CD14-positive monocyte (primary cell): ENCODE results near the gene KIF26A. TPM values are rescaled to one million over a fixed set of nuclear protein-coding genes. Genes with fewer than 3 reads are reported as not detected.

Source experiments
- DNase-seq, 3 donors: peaks; one replicate each; pipeline ENCODE4 v3.0.0-alpha.2; 2011 to 2022
- H2AFZ ChIP-seq: 2 replicates; pipeline ENCODE4 v1.6.0; 2012; ENCODE audit warnings: mild to moderate bottlenecking, low read depth, low read length, inconsistent platforms; ENCODE audit not compliant: insufficient read depth, poor library complexity, severe bottlenecking
- H3K27ac ChIP-seq, 2 donors: 1 replicate in 1 of 2; 2 replicates in 1 of 2; pipeline ENCODE4 v1.5.1; 2012 to 2013; ENCODE audit warnings: low read length in 2 of 2, control low read depth in 1 of 2, inconsistent platforms in 1 of 2, low read depth in 1 of 2, mild to moderate bottlenecking in 1 of 2
- H3K27me3 ChIP-seq, 2 donors: one replicate each; pipeline versions ENCODE4 v1.6.0 to v1.6.1; 2011 to 2013; ENCODE audit warnings: low read length in 2 of 2; ENCODE audit not compliant: control insufficient read depth in 2 of 2, insufficient read depth in 2 of 2
- H3K36me3 ChIP-seq, 2 donors: replicated peaks in 1 of 2; 1 replicate in 1 of 2; 2 replicates in 1 of 2; pipeline versions ENCODE4 v1.5.1 to v1.6.1; 2012 to 2013; ENCODE audit warnings: low read length in 2 of 2, control low read depth in 1 of 2, inconsistent platforms in 1 of 2, mild to moderate bottlenecking in 1 of 2; ENCODE audit not compliant: insufficient read depth in 2 of 2, control insufficient read depth in 1 of 2
- H3K4me1 ChIP-seq, 2 donors: 1 replicate in 1 of 2; 2 replicates in 1 of 2; pipeline versions ENCODE4 v1.5.1 to v1.6.1; 2012 to 2013; ENCODE audit warnings: low read length in 2 of 2, control low read depth in 1 of 2, inconsistent platforms in 1 of 2, mild to moderate bottlenecking in 1 of 2, moderate library complexity in 1 of 2; ENCODE audit not compliant: insufficient read depth in 2 of 2, control insufficient read depth in 1 of 2
- H3K4me2 ChIP-seq: replicated peaks from 2 replicates; pipeline ENCODE3; 2012; ENCODE audit warnings: low read length, moderate library complexity, mild to moderate bottlenecking; ENCODE audit not compliant: poor library complexity, severe bottlenecking; ENCODE audit errors: extremely low read depth
- H3K4me3 ChIP-seq, 3 experiments: fragments of 200-600 bp in 1 of 3; sonication (generic) in 1 of 3; replicated peaks in 1 of 3; 1 replicate in 2 of 3; 2 replicates in 1 of 3; pipeline ENCODE4 v1.5.1; 2011 to 2013; ENCODE audit warnings: low read length in 3 of 3, mild to moderate bottlenecking in 3 of 3, control low read depth in 2 of 3, low read depth in 2 of 3, inconsistent platforms in 1 of 3, moderate library complexity in 1 of 3
- H3K79me2 ChIP-seq: 2 replicates; pipeline ENCODE4 v1.6.0; 2012; ENCODE audit warnings: mild to moderate bottlenecking, control low read depth, inconsistent platforms, low read length, moderate library complexity; ENCODE audit not compliant: insufficient read depth
- H3K9ac ChIP-seq: 2 replicates; pipeline ENCODE4 v1.6.0; 2017; ENCODE audit warnings: low read length, mild to moderate bottlenecking; ENCODE audit not compliant: insufficient read depth, poor library complexity, severe bottlenecking
- H3K9me3 ChIP-seq, 2 donors: replicated peaks in 1 of 2; 1 replicate in 1 of 2; 2 replicates in 1 of 2; pipeline versions ENCODE4 v1.5.1 to v1.6.1; 2012 to 2013; ENCODE audit warnings: low read length in 2 of 2, control low read depth in 1 of 2; ENCODE audit not compliant: control insufficient read depth in 1 of 2, insufficient read depth in 1 of 2
- H4K20me1 ChIP-seq: 2 replicates; pipeline ENCODE4 v1.6.0; 2012; ENCODE audit warnings: mild to moderate bottlenecking, low read length, control low read depth, moderate library complexity; ENCODE audit not compliant: insufficient read depth
- H3K27ac Mint-ChIP-seq, 7 donors: one replicate each; pipeline ENCODE4 v1.8.0; 2020; ENCODE audit warnings: mild to moderate bottlenecking in 7 of 7, mixed read lengths in 7 of 7, moderate library complexity in 6 of 7, inconsistent platforms in 2 of 7
- H3K27me3 Mint-ChIP-seq, 3 donors: one replicate each; pipeline ENCODE4 v1.8.0; 2021 to 2022; ENCODE audit warnings: low read depth in 3 of 3, mild to moderate bottlenecking in 3 of 3, mixed read lengths in 3 of 3, moderate library complexity in 3 of 3, inconsistent platforms in 1 of 3
- H3K36me3 Mint-ChIP-seq, 2 donors: one replicate each; pipeline ENCODE4 v1.8.0; 2020; ENCODE audit warnings: mixed read lengths in 2 of 2, inconsistent platforms in 1 of 2, mild to moderate bottlenecking in 1 of 2
- H3K4me1 Mint-ChIP-seq: one replicate; pipeline ENCODE4 v1.8.0; 2020; ENCODE audit warnings: mild to moderate bottlenecking, mixed read lengths
- H3K4me3 Mint-ChIP-seq, 2 donors: one replicate each; pipeline ENCODE4 v1.8.0; 2020; ENCODE audit warnings: mild to moderate bottlenecking in 2 of 2, mixed read lengths in 2 of 2, moderate library complexity in 1 of 2
- H3K9me3 Mint-ChIP-seq, 7 donors: one replicate each; pipeline ENCODE4 v1.8.0; 2020 to 2022; ENCODE audit warnings: mixed read lengths in 7 of 7, mild to moderate bottlenecking in 6 of 7, moderate library complexity in 6 of 7, inconsistent platforms in 2 of 7
- WGBS: methylation state at CpG from one replicate; pipeline ENCODE4 v1.1.5; 2013; ENCODE audit warnings: missing lambda C conversion rate; ENCODE audit not compliant: insufficient coverage; 5-methylcytosine and 5-hydroxymethylcytosine counted together
- intact Hi-C, 2 donors: fragments of 100-400 bp; cut with micrococcal nuclease; formaldehyde crosslinking; loops; one replicate each; pipeline versions ENCODE4 v1.15.0 to v1.15.1; 2023
- polyA plus RNA-seq, 3 donors: library from polyadenylated mRNA; depleted of rRNA in 1 of 3; unstranded in 2 of 3; stranded (reverse) in 1 of 3; fragments of 300-500 nt in 2 of 3; fragments of >200 nt in 1 of 3; fragmentation: Illumina TruSeq in 2 of 3; gene quantifications; 1 replicate in 2 of 3; 2 replicates in 1 of 3; pipeline ENCODE4 v1.2.3, GENCODE V29; 2012 to 2021
- TF ChIP-seq, protein P1 (sequence below): fragments of 200-600 bp; IDR thresholded peaks from one replicate; pipeline ENCODE4 v1.8.0; 2022; ENCODE audit warnings: antibody characterized with exemption, mild to moderate bottlenecking

KIF26A gene
- polyA plus RNA-seq, 3 donors = not detected

DNA sequence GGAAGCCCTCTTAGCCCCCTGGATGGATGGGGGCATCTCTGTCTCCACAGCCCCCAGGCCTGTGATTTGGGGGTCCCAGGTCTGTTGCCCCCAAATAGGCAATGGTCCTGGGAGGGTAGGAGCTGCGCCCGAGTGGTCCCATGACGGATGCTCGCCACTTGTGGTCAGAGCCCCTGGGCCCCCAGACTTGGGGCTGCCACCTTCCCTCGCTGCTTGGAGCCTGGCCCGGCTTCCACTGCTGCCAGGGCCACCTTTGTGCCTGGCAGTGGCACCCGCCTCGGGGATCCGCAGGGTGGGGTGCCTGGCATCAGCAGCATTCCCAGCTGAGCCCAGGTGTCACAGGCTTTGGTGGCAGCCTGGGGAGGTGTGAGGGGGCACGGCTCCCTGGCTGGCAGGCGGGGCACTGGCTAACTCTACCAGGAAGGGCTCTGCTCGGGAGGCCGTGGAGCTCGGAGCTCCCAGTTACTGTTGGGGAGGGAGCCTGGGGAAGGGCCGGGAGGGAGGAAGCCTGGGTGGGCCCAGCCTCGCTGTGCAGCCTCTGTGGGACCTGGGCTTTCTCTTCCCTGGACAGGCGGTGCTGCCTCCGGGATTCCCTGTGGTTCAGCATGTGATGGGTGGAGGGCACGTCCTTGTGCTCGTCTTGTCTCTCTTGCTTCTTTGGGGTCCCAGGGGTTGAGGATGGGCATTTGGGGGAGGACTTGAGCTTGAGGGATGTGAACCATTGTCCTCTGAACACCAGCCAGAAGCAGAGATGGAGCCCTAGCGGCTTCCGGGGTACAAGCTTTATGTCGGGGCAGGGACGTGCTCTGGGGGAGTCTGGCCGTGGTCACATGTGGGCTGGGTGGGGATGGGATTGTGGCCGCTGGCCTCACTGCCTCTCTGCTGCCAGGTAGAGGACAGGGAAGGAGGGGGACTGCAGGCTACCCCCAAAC lies 5.4 kb downstream of the KIF26A start:
- intact Hi-C loops = no loop called here
- Mint-ChIP-seq H3K9me3 (peaks cover 0 to 4% (median 0%) of the 10 kb centered on the region in 7 donors), H3K27ac (no peak overlapping the region), H3K36me3 (no peaks in the 10 kb centered on the region), H3K4me1 (no peaks in the 10 kb centered on the region), H3K27me3 (peaks cover 25 to 28% (median 27%) of the 10 kb centered on the region in 3 donors), H3K4me3 (no peak overlapping the region)
- H3K9ac ChIP-seq = no peak overlapping the region
- no peak overlapping the region for H2AFZ ChIP-seq
- peaks cover 5 to 15% of the 10 kb centered on the region in 2 donors for H3K27me3 ChIP-seq
- no peaks in the 10 kb centered on the region for H3K4me1 ChIP-seq
- H3K27ac ChIP-seq = no peak overlapping the region
- DNase-seq = no peak
- H3K36me3 ChIP-seq = no peaks in the 10 kb centered on the region
- no peaks in the 10 kb centered on the region for H4K20me1 ChIP-seq
- no peak overlapping the region for H3K4me2 ChIP-seq
- 94% methylated on average over 20 of the region's 26 CpGs for WGBS
- peaks cover 0 to 10% of the 10 kb centered on the region in 2 donors for H3K9me3 ChIP-seq
- TF ChIP-seq, protein P1, sequence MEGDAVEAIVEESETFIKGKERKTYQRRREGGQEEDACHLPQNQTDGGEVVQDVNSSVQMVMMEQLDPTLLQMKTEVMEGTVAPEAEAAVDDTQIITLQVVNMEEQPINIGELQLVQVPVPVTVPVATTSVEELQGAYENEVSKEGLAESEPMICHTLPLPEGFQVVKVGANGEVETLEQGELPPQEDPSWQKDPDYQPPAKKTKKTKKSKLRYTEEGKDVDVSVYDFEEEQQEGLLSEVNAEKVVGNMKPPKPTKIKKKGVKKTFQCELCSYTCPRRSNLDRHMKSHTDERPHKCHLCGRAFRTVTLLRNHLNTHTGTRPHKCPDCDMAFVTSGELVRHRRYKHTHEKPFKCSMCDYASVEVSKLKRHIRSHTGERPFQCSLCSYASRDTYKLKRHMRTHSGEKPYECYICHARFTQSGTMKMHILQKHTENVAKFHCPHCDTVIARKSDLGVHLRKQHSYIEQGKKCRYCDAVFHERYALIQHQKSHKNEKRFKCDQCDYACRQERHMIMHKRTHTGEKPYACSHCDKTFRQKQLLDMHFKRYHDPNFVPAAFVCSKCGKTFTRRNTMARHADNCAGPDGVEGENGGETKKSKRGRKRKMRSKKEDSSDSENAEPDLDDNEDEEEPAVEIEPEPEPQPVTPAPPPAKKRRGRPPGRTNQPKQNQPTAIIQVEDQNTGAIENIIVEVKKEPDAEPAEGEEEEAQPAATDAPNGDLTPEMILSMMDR = no peak
- H3K79me2 ChIP-seq = no peaks in the 10 kb centered on the region
- no peak overlapping the region for H3K4me3 ChIP-seq

DNA sequence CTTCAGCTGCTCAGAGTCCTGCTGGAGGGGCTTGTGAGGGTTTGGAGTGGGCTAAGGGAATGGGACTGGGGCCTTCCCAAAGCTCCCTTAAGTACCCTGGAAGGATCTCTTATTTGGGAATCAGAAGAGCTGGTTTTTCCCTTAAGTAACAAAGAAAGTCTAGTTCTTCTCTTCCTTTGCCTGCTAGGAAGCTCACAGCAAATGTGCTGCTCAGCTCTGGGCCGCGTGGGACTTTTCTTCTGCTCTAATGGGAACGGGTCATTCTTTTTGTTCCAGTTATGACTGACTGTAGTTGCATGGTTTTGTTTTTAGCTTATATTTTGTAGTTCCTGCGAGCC lies 6.0 kb downstream of the KIF26A start:
- Mint-ChIP-seq H3K9me3 (peaks cover 0 to 3% (median 0%) of the 10 kb centered on the region in 7 donors), H3K4me3 (no peak overlapping the region), H3K36me3 (no peaks in the 10 kb centered on the region), H3K27me3 (peaks cover 21 to 23% (median 22%) of the 10 kb centered on the region in 3 donors), H3K4me1 (no peaks in the 10 kb centered on the region), H3K27ac (no peak overlapping the region)
- no peak overlapping the region for H3K4me2 ChIP-seq
- peaks cover 1 to 11% of the 10 kb centered on the region in 2 donors for H3K27me3 ChIP-seq
- intact Hi-C loops = no loop called here
- H3K4me3 ChIP-seq = no peak overlapping the region
- H2AFZ ChIP-seq = no peak overlapping the region
- H3K36me3 ChIP-seq = no peaks in the 10 kb centered on the region
- no peaks in the 10 kb centered on the region for H3K79me2 ChIP-seq
- DNase-seq = no peak
- no peak overlapping the region for H3K9ac ChIP-seq
- no peaks in the 10 kb centered on the region for H3K4me1 ChIP-seq
- 100% methylated on average over 1 of the region's 4 CpGs for WGBS
- H3K9me3 ChIP-seq = peaks cover 0 to 4% of the 10 kb centered on the region in 2 donors
- TF ChIP-seq, protein P1 = no peak
- H4K20me1 ChIP-seq = no peaks in the 10 kb centered on the region
- H3K27ac ChIP-seq = no peak overlapping the region
